ENCODE measurements around the gene PDE8B.
"Not testable (repeated sequence)": the region's sequence is repeated elsewhere in the genome, so short reads cannot be mapped to it uniquely, and the experiment has no call there.

PDE8B gene

DNA sequence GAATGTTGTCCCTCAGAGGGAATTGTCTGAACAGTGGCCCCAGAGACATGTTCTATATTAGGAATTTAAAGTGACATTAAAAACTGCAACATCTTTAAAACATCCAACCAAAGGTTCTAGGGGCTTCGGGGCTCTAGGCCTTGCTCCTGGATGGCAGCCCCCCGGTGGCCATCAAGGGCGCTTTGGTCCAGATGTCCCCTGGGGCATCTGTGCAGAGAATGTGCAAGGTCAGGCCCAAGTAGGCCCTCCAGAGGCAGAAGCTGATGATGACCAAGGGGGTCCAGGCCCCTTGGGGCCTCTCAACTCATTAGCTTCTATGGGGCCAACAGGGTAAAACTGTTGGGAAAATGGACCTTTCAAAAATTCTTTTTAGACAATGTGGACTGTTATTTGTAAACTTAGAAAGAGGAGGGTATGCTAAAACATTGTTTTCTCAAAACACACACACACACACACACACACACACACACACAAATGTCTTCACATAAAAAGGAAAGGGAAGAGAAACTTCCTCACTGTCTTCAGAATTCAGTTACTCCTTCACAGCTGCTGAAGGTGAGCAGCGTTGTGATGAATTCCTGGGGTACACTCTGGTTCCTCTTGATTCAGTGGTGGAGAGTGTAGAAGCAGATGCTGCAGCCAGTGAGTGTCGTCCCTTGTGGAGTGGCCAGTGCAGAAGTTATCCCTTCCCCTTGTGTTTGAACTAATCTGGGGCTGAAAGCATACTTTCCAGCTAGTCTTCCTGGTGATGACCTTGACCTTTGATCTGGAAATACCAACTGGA lies 156.4 kb downstream of the PDE8B start:
- DNase-seq (ENCODE audit: low spot score), result no peak

DNA sequence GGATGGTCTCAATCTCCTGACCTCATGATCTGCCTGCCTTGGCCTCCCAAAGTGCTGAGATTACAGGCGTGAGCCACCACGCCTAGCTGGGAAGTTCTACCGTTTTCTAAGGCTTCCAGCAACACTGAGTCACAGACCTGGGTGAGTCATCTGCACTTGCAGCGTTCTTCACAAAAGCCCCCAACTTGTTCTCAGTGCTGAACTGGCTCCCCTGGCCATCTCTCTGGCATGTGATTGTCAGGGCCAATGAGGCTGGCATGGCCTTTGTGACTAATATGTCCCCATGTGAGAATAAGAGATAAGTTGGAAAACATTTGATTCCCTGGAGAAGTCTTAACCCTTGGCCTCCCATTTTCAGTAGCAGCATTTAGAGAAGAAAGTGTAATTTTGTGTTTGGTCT lies 157.3 kb downstream of the PDE8B start:
- no peak for DNase-seq (ENCODE audit: low spot score)

DNA sequence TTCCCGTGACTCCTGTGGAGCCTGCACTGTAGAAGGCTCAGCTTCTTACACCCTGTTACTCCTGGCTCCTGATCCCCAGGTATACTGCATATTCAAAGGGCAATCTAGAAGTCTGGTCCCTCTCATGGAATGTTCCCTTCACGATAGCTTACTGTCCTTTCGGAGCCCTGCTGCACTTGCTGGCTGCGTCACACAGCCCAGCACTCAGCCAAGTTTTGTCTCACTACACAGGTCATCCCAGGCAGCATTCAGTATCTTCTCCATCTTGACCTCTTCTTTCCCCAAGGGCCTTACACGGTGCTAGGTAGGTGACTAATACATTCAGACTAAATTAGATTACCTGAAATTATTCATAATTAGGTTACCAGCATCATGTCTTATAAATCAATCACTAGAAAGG lies 157.9 kb downstream of the PDE8B start:
- DNase-seq (ENCODE audit: low spot score), result no peak

DNA sequence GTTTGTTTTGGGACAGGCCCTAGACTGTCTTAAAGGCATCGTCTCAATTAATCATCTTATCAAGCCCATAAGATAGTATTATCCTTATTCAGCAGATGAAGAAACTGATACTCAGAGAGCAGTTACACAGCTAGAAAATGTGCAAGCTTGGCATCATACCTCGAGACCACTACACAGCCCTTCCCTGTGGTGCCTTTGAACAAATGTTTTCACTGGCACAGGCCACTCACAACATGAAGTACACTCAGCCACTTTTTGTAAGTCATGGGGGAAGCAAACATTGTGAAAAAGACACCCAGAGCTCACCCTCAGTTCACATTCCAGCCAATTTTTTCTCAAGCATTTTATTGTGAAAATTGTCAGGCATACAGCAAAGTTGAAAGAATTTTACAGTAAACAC lies 159.1 kb downstream of the PDE8B start:
- DNase-seq (ENCODE audit: low spot score), result no peak

DNA sequence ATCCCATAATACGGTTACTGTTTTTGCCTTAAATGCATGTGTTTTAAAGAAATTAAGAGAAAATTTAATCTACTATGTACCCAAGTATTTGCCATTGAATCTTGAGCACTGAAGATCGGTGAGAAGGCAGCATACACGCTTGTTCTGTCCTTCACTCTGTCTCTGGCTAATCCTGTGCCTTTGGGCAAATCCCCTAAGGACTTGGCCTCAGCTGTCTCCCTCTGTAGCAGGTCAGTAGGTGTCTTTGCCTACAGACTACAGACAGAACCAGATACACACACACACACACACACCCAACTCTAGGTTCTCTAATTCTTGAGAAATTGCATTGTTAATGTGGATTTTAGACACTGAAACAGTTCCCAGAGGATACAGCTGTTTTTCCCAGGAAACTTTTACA lies 164.2 kb downstream of the PDE8B start:
- no peak for DNase-seq (ENCODE audit: low spot score)

DNA sequence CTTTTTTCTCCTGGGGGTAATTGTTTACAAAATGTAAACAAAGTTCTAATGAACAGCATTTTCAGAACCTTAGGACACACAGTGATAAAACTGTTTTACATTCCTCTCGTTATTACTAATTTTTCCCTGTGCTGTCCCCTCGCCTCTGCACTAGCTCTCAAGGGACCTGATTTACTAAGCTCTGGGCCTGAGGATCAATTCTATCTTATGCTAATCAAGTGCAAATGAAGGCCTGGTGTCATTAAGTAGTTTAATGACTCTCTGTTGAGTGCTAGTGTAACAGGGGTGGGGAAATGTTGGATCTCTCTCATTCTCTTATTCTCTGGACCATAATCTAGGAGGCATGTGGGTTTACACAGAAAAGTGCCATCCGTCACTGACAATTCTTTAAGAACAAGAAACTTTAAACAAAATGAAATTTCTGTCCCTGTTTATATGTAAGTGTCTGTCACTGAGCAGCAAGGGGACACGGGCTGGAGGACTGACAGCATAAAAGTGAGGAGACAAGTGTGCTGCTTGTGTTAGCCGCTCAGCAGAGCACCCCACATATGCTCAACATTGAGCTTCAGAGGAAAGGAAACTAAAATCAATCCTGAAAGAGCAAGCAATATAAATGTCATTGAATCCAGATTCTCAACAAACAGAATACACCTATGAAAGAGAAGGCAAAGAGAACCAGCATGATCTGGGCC lies 166.3 kb downstream of the PDE8B start:
- no peak for DNase-seq (ENCODE audit: low spot score)

DNA sequence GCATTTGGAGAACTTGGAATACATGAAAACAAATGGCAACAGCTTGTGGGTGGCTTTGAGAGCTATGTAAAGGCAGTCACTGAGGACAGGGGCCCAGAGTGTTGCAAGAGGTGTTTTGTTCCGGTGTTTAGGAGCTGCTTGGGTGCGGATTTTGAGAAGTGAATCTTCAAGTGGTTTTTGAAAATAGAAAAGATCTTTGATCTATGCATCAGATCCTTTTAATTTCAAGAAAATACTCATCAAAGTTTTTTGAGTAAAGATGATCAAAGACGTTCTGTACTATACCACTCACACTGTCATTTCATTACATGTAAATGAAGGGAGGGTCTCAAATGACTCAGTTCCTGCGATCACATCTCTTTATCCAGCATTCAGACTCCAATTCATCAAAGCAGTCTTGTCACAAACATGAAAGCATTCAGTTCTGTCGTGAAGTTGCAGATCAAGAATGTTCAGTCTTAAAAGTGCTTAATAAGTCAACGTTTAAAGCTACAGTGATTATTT lies 169.1 kb downstream of the PDE8B start:
- peak; percentile 24 for DNase-seq (ENCODE audit: low spot score)

DNA sequence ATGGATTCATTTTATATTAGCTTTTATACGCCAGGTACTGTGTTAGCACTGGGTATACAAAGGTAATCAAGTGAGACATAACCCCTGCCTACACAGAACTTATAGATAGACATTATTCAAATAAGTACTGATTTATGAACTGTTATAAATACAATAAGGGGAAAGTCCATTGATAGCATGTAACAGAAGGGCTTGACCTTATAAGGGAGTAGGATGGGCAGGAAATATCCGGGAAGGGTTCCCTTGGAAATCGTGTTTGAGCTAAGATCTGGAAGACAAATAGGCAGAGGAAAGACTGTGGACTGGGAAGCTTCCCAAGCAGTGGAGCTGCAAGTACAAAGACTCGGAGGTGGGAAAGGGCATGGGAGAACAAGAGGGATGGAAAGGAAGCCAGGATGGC lies 170.2 kb downstream of the PDE8B start:
- DNase-seq (ENCODE audit: low spot score), result peak; percentile 6

DNA sequence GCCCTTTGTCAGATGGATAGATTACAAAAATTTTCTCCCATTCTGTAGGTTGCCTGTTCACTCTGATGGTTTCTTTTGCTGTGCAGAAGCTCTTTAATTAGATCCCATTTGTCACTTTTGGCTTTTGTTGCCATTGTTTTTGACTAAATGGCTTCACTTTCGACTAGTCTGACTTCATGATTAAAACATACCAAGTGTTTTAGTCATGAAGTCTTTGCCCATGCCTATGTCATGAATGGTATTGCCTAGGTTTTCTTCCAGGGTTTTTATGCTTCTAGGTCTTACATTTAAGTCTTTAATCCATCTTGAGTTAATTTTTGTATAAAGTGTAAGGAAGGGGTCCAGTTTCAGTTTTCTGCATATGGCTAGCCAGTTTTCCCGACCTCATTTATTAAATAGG lies 172.9 kb downstream of the PDE8B start:
- DNase-seq (ENCODE audit: low spot score), result not testable (repeated sequence)

DNA sequence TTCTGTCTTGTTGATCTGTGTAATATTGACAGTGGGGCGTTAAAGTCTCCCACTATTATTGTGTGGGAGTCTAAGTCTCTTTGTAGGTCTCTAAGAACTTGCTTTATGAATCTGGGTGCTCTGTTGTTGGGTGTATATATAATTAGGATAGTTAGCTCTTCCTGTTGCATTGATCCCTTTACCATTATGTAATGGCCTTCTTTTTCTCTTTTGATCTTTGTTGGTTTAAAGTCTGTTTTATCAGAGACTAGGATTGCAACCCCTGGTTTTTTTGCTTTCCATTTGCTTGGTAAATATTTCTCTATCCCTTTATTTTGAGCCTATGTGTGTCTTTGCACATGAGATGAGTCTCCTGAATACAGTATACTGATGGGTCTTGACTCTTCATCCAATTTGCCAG lies 175.9 kb downstream of the PDE8B start:
- DNase-seq (ENCODE audit: low spot score), result not testable (repeated sequence)

DNA sequence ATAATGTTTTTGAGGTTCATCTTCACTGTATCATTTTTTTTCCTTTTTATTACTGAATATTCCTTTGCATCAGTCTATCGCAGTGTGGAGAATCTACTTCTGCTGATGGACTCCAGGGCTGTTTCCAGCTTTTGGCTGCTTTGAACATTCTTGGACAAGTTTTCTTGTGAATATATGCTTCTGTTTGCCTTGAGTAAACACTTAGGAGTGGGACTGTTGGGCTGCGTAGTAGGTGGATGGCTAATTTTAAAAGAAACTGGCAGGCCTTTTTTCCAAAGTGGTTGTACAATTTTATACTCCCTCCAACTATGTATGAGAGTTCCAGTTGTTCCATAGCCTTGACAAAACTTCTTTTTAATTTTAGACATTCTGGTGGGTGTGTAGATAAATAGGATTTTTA lies 179.3 kb downstream of the PDE8B start:
- DNase-seq (ENCODE audit: low spot score), result no peak

DNA sequence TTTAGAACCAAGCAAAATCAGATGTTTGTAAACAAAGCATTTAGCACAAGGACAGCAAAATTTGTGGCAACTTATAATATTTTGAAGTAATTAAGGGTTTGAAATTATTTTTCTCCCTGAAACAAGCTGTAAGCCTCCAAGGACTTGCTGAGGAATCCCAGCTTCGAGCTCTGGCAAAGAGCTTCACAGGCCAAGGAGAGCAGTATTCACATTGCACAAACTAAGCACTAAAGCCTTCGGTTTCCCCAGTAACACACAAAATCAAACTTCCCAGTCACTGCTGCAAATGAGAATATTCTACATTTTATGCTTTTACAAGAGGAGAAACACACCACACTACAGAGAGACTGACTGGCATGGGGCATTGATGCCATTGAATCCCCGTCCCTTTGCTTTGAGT lies 179.7 kb downstream of the PDE8B start:
- no peak for DNase-seq (ENCODE audit: low spot score)

DNA sequence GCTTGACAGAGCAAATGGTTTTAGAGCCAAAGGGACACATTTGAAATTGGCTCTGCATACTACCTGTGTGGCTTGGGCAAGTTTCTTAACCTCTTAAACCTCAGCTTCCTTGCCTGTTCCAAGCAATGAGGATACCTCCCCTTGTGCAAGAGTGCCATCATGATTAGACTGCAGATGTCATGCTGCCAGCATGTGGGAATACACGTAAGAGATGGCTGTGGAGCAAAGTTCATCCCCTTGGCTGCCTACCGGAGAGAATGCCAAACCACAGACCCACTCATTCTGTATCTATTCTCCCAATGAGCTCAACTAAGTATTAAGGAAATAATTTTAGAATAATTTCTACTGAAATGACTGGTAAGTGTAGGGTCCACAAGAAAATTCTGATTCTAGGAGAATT lies 180.3 kb downstream of the PDE8B start:
- DNase-seq (ENCODE audit: low spot score), result no peak

DNA sequence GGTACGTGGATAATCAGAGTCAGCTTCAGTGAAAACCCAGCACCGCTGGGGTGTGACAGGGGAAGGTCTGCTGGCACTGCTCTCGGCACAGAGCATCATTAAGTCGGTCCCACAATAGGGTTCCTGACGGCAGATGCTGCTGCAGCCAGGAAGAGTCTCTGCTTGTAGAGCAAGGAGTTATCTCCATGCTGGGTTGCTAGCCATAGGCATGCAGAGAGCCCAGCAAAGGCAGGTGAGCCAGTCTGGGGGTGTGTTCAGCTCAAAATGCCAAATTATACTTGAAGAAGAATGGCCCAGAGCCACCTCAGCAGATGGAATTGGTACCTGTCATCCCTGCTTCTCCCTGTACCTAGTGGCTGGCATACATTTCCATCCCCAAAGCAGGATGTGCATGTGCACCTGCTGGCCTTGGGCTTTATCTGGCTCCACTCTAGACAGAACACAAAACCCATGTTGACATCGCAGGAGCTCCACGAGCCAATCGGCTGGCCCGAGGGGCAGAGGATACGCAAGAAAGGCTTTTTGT lies 180.8 kb downstream of the PDE8B start:
- DNase-seq (ENCODE audit: low spot score), result no peak

DNA sequence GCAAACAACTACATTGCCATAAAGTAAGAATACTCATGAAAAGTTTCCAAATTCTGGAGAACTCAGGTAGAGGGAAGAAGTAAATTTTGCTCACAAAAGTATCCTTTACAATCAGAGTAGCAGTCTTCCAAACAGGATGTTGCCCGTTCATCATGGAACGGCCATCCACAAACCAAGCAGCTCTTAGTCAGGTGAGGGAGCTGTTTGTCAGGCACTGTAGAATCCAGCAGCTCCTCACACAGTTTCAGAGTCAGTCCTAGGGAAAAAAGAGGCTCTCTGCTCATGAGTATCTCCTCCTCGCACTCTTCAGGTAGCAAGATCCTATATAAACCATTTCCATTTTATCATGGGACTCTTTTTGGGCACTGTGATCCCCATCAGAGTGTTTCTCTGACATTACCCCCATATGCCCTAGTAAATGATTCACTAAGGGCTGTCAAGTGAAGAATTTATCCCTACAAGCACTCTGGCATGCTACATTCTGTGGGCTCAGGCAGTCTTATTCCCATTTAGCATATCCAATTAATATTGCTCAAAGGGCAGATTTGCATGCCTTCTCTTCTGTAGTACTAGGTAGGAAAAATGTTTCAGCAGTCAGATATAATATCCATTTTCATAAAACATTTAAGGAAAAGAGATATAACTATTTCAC lies 183.7 kb downstream of the PDE8B start:
- DNase-seq (ENCODE audit: low spot score), result no peak

DNA sequence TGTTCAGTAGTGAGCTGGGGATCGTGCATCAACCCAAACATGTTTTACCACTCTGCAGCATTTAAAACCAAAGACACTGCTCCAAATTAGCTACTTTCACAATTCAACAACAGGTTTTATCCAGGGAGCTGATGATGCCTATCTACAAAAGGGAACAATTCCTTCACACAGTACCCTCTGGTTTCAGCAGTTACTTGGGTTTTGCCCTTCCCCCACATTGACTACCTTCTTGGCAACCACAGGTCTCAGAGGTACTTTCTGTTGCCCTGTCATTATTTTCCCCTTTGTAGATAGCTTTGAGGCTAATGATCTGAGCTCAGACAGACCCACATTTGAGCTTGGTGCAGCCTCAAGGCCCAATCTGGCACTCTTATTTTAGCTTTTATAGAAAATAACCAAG lies 185.5 kb downstream of the PDE8B start:
- no peak for DNase-seq (ENCODE audit: low spot score)

DNA sequence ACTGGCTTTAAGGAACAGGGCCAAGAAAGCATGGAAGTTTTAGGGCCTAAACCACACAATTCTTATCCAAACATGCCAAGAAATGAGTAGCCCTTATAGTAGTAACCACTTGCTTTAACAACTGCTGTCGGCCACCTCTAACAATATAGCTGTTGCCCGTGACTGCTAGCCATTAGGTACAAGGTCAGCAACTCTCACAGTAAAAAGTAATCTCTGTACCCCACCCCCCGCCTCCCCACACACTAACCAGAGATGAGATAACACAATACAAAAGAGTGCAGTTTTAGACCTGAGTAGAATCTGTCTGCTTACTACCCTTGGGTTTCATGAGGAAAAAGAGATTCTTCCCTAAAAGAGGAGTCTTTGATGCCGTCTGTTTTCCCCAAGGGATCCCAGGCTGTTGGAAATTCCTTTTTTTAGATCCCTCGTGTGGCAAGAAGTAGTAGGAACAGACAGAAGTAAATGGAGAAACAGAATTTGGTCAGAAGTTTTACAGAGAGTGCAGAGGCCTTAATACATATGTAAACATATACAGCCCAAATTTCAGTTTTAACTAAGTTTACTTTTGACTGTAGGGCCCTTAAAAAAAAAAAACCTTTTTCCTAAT lies 187.3 kb downstream of the PDE8B start:
- DNase-seq (ENCODE audit: low spot score), result no peak

DNA sequence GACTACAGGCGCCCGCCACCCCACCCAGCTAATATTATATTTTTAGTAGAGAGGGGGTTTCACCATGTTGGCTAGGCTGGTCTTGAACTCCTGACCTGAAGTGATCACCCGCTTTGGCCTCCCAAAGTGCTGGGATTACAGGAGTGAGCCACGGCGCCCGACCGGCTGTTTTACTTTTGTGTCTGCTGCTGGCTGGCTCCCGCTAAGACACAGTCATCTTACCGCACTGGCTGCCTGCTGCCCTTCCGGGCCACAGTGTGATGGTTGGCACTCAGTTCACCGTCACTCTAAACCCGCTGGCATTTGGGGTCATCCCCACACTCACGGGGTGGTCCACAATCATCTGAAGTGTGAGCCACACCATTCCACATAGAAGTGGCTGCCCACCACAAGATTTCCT lies 188.0 kb downstream of the PDE8B start:
- no peak for DNase-seq (ENCODE audit: low spot score)

DNA sequence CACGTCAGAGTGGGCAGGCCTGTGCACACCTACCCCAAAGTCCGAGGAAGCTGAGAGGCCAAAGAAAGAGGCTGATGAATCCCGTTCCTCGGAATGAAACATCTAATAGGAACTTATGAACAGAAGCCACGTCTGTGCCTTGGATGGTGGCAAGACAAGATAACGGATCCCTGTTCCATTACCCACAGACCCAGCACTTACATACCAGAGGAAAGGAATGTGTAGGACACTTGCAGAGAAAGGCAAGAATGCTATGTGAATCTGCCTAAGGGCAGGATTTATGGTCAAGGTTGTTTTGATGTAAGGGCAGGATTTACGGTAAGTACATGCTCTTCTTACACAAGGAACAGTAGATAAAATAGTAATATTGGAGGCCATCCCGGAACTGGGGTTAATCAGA lies 188.4 kb downstream of the PDE8B start:
- no peak for DNase-seq (ENCODE audit: low spot score)

DNA sequence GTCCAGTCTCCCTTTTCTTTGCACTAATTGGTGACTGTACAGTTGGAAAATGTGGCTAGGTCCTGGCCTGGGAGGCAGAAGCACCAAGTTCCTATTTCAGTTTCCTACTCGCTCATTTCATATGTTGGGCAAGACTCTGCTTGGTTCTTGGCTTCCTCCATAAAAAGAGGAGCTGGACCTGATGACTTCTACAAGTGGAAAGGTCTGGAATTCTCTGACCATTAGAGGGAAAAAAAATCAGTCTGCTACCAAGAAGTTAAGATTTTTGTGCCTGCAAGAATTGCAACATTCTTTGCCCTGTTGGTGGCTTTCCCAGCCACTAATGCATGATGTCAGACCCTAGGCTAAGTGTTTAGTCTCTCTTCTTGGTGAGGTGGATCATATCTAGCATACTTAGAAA lies 190.2 kb downstream of the PDE8B start:
- no peak for DNase-seq (ENCODE audit: low spot score)

DNA sequence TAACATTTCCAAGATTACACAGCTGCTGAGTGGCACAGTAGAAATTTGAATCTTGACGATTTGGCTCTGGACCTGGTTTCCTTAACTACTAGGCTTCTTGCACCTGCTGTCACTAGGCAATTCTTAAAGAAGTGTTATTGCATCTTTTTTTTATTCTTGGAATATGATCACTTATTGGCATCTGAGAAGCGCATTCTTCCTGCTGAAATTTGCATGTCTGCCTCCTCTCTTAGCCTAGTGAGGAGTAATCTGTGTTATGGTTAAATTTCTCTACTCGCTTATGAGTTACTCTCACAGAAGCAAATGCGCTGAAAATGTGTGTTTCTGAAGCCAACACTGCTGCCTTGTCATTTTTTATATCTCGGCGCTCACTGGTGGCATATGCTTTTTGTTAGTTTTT lies 192.3 kb downstream of the PDE8B start:
- DNase-seq (ENCODE audit: low spot score), result no peak

DNA sequence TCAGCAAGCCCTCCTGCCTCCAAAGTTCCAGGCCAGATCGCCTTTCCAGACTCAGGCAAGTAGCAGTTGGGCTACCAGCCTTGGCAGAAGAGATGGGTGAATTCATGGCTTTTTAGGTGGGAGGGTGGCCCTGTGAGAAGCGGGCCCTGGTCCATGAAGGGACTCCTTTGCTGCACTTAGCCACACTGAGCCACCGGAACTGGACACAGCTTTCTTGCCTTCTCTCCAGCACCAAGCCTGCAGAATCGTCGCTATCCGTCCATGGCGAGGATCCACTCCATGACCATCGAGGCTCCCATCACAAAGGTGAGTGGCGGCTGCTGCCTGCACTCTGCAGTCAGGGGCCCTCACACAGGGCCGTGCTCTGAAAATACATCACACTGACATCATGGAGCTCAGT lies 196.7 kb downstream of the PDE8B start:
- DNase-seq (ENCODE audit: low spot score), result no peak

Data from germinal center (tissue), 1 donor.